Measurements from ENCODE around the gene CCL14. TPM values are rescaled to one million over a fixed set of nuclear protein-coding genes. Genes with fewer than 3 reads are reported as not detected.

The CCL14 gene
- total RNA-seq, 4 donors from 2014 or later: 3.5 to 28.2 (median 17.3) TPM

DNA sequence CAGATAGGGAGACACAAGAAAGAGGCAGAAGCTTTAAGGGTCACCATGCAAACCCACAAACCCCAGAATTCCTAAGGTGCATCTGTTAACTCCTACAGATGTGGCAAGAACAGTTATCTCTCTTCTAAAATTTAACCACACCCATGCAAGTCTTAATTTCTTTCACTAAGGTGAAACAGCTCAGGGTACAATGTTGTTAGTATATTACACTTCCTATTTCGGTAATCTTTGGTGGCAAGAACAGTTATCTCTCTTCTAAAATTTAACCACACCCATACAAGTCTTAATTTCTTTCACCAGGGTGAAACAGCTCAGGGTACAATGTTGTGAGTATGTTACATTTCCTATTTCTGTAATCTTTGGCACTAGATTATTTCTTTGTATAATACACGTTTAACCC is 24.7 kb upstream of the CCL14 start:
- TF ChIP-seq, protein P1, sequence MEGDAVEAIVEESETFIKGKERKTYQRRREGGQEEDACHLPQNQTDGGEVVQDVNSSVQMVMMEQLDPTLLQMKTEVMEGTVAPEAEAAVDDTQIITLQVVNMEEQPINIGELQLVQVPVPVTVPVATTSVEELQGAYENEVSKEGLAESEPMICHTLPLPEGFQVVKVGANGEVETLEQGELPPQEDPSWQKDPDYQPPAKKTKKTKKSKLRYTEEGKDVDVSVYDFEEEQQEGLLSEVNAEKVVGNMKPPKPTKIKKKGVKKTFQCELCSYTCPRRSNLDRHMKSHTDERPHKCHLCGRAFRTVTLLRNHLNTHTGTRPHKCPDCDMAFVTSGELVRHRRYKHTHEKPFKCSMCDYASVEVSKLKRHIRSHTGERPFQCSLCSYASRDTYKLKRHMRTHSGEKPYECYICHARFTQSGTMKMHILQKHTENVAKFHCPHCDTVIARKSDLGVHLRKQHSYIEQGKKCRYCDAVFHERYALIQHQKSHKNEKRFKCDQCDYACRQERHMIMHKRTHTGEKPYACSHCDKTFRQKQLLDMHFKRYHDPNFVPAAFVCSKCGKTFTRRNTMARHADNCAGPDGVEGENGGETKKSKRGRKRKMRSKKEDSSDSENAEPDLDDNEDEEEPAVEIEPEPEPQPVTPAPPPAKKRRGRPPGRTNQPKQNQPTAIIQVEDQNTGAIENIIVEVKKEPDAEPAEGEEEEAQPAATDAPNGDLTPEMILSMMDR (IDR thresholded peaks at IDR 0.05): no peak
- TF ChIP-seq POLR2A (IDR thresholded peaks at IDR 0.05): no peak
- WGBS, 2 donors: 72 to 85% methylated on average over 2 of the region's 2 CpGs
- intact Hi-C loops (cut with DNase I; ENCODE audit: low total_unique reads): no loop called here
- no peak overlapping the region for H3K4me3 ChIP-seq (ENCODE audit: low read depth, poor library complexity, severe bottlenecking)
- DNase-seq (ENCODE audit: low spot score in 2 of 2): no peak

- 80 to 83% methylated on average over 14 of the region's 14 CpGs for WGBS, 2 donors
- no peak for TF ChIP-seq POLR2A (IDR thresholded peaks at IDR 0.05)
- TF ChIP-seq, protein P1 (IDR thresholded peaks at IDR 0.05): no peak
- DNase-seq (ENCODE audit: low spot score in 2 of 2): no peak
- intact Hi-C loops (cut with DNase I; ENCODE audit: low total_unique reads): no loop called here
- H3K4me3 ChIP-seq (ENCODE audit: low read depth, poor library complexity, severe bottlenecking): no peak overlapping the region
Observed at GRCh38 chr17:36008998-36009665, 22.6 kb upstream of the CCL14 start.

GRCh38 chr17:36004594-36005108 is 18.1 kb upstream of the CCL14 start:
- TF ChIP-seq, protein P1 (IDR thresholded peaks at IDR 0.05): no peak
- no peak for TF ChIP-seq POLR2A (IDR thresholded peaks at IDR 0.05)
- 43 to 44% methylated on average over 4 of the region's 4 CpGs for WGBS, 2 donors
- DNase-seq (ENCODE audit: low spot score in 2 of 2): no peak
- no peak overlapping the region for H3K4me3 ChIP-seq (ENCODE audit: low read depth, poor library complexity, severe bottlenecking)
- intact Hi-C loops (cut with DNase I; ENCODE audit: low total_unique reads): no loop called here

DNA sequence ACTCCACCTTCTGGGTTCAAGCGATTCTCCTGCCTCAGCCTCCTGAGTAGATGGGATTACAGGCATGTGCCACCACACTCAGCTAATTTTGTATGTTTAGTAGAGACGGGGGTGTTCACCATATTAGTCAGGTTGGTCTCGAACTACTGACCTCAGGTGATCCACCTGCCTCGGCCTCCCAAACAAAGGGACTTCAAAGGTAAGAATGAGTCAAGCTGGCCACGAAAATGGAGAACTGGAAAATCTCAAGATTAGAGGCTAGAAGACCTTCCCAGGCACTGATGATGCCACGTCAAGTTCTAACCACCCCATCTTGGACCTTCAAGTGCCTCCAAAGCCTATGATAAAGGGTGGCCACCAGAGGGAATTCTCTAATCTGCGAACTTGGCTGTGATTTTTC is 16.1 kb upstream of the CCL14 start:
- no peak for TF ChIP-seq POLR2A (IDR thresholded peaks at IDR 0.05)
- TF ChIP-seq, protein P1 (IDR thresholded peaks at IDR 0.05): no peak
- peak in 1 of 2 donors; percentile 58 for DNase-seq (ENCODE audit: low spot score in 2 of 2)
- WGBS, 2 donors: 86 to 87% methylated on average over 7 of the region's 7 CpGs
- intact Hi-C loops (cut with DNase I; ENCODE audit: low total_unique reads): no loop called here
- H3K4me3 ChIP-seq (ENCODE audit: low read depth, poor library complexity, severe bottlenecking): no peak overlapping the region

DNA sequence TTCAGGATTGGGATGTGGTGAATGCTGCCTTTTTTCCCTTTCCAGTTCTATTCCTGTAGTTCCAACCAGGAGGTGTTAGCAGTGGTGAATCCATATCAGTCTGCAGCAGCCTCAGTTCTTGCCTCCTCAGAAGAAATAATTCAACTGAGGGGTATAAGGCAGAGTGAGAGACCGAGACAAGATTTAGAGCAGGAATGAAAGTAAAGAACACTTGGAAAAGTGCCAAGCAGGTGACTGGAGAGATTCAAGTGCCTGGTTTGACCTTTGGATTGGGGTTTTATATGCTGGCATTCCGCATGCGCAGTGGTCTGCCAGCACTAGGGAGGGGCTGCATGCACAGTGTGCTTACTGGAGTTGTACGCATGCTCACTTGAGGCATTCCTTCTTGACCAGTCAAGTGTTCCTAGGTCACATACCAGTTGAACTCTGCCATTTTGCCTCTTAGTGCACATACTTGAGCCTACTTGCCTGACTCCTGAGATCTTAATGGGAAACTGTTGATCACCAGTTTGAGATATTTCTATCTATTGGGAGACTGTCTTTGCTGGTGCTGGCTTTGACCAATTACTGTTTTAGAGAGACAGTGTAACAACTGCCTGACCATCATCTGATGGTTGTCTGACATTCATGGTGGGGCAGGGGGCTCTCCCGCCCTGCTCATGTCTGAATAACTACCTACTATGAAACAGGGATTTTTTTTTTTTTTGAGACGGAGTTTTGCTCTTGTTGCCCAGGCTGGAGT is 15.5 kb upstream of the CCL14 start:
- DNase-seq (ENCODE audit: low spot score in 2 of 2): peak in 1 of 2 donors; percentile 6
- TF ChIP-seq, protein P1 (IDR thresholded peaks at IDR 0.05): no peak
- TF ChIP-seq POLR2A (IDR thresholded peaks at IDR 0.05): no peak
- no peak overlapping the region for H3K4me3 ChIP-seq (ENCODE audit: low read depth, poor library complexity, severe bottlenecking)
- 76 to 80% methylated on average over 6 of the region's 6 CpGs for WGBS, 2 donors
- intact Hi-C loops (cut with DNase I; ENCODE audit: low total_unique reads): no loop called here

Measured in lower leg skin (tissue), 4 donors.